OCI-LY7 (cell line): Measurements from ENCODE around the gene ZC3H11A. TPM values are rescaled to one million over a fixed set of nuclear protein-coding genes. Genes with fewer than 3 reads are reported as not detected.
"Not testable (repeated sequence)": the region's sequence is repeated elsewhere in the genome, so short reads cannot be mapped to it uniquely, and the experiment has no call there.

Source experiments
- BruUV-seq: library from RNA; stranded (reverse); fragments of 400-500 nt; replicated peaks from 2 replicates; lab custom pipeline; 2021; lab: Mats Ljungman, UMichigan
- CTCF ChIA-PET: fragments of 300-600 bp; sonication (Branson Sonifier 250); formaldehyde crosslinking; loops from one replicate; lab custom pipeline; 2022; ENCODE audit warnings: antibody characterized with exemption; ENCODE audit not compliant: unreplicated experiment; lab: Charles Lee
- POLR2A ChIA-PET: fragments of 300-600 bp; sonication (Branson Sonifier 250); formaldehyde crosslinking; loops from one replicate; lab custom pipeline; 2022; ENCODE audit warnings: antibody characterized with exemption; lab: Charles Lee
- DNase-seq: peaks from one replicate; pipeline ENCODE4 v3.0.0-alpha.2; 2015; ENCODE audit warnings: low spot score
- H2AFZ ChIP-seq: fragments of 200-600 bp; sonication (generic), shearing (Covaris generic); 2 replicates; pipeline ENCODE4 v1.6.1; 2014; ENCODE audit warnings: mild to moderate bottlenecking, antibody characterized with exemption, low read length, moderate library complexity
- H3K27ac ChIP-seq: fragments of 200-600 bp; sonication (generic); 2 replicates; pipeline ENCODE4 v1.5.1; 2014; ENCODE audit warnings: mixed run types, low read depth, mild to moderate bottlenecking, moderate library complexity, low read length, inconsistent platforms; ENCODE audit not compliant: poor library complexity, severe bottlenecking
- H3K36me3 ChIP-seq: fragments of 200-600 bp; sonication (generic); 2 replicates; pipeline ENCODE4 v1.6.1; 2014; ENCODE audit warnings: mild to moderate bottlenecking, antibody characterized with exemption, low read length, moderate library complexity, mixed read lengths; ENCODE audit not compliant: insufficient read depth
- H3K4me1 ChIP-seq: fragments of 200-600 bp; sonication (generic); 2 replicates; pipeline ENCODE4 v1.5.1; 2014; ENCODE audit warnings: mild to moderate bottlenecking, low read length; ENCODE audit not compliant: insufficient read depth, poor library complexity, severe bottlenecking
- H3K4me2 ChIP-seq: fragments of 200-600 bp; sonication (generic); 2 replicates; pipeline ENCODE4 v1.6.1; 2014; ENCODE audit warnings: mild to moderate bottlenecking, low read length
- H3K4me3 ChIP-seq: fragments of 200-600 bp; sonication (generic); 2 replicates; pipeline ENCODE4 v1.5.1; 2014; ENCODE audit warnings: mild to moderate bottlenecking, low read depth, low read length; ENCODE audit not compliant: poor library complexity, severe bottlenecking
- H3K79me2 ChIP-seq: fragments of 200-600 bp; sonication (generic); 2 replicates; pipeline ENCODE4 v1.6.1; 2016; ENCODE audit warnings: low read depth, mild to moderate bottlenecking, low read length, moderate library complexity, mixed read lengths; ENCODE audit not compliant: insufficient read depth
- H3K9me2 ChIP-seq: fragments of 200-600 bp; sonication (generic); 2 replicates; pipeline ENCODE4 v1.6.1; 2016; ENCODE audit warnings: mild to moderate bottlenecking, low read length, mixed read lengths; ENCODE audit not compliant: insufficient read depth
- H3K9me3 ChIP-seq: fragments of 200-600 bp; sonication (generic); 2 replicates; pipeline ENCODE4 v1.6.1; 2014; ENCODE audit warnings: mild to moderate bottlenecking, mixed run types, low read length, mixed read lengths
- H4K20me1 ChIP-seq: fragments of 200-600 bp; sonication (generic); 2 replicates; pipeline ENCODE4 v1.6.1; 2014; ENCODE audit warnings: mild to moderate bottlenecking, antibody characterized with exemption, low read length, moderate library complexity, mixed read lengths; ENCODE audit not compliant: insufficient read depth
- EZH2phosphoT487 ChIP-seq: fragments of 200-600 bp; sonication (generic); IDR thresholded peaks from 2 replicates; pipeline ENCODE4 v1.6.1; 2018; ENCODE audit warnings: low read depth, borderline replicate concordance, mild to moderate bottlenecking, mixed run types, antibody characterized with exemption, low read length, moderate library complexity, mixed read lengths
- intact Hi-C: fragments of 100-400 bp; cut with micrococcal nuclease; formaldehyde crosslinking; loops from one replicate; pipeline ENCODE4 v1.10.0; 2022; ENCODE audit not compliant: unreplicated experiment
- total RNA-seq, 2 experiments: library from RNA; depleted of rRNA in 1 of 2; stranded (reverse); fragments of >200 nt in 1 of 2; shearing (Covaris generic) in 1 of 2; gene quantifications; 2 replicates each; pipeline ENCODE4 v1.2.3, GENCODE V29; 2014 to 2022
- TF ChIP-seq, protein P1 (sequence below): fragments of 200-600 bp; sonication (generic); conservative IDR thresholded peaks from 2 replicates; pipeline ENCODE4 v1.5.1; 2014; ENCODE audit warnings: mild to moderate bottlenecking, antibody characterized with exemption, low read length, moderate library complexity, mixed read lengths

Gene ZC3H11A
- total RNA-seq, 2 experiments from 2014 or later = 113 to 143 TPM

DNA sequence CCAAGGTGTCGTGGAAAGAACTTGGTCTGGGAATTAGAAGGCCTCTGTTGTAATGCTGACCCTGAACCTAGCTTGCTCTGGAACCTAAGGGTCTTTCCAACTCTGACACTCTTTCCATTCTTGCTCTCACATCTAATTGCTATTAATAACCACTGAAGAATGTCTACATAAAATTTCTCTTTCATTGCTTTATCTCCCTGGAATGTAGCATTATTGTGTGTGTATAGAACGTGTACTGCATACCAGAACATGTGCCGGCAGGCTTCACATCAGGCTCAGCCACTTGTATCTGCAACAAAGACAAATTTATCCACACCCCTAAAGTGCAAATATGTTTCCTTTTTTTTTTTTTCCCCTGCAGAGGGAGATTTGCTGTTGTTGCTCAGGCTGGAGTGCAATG is 44.4 kb upstream of the ZC3H11A start:
- DNase-seq = no peak
- POLR2A ChIA-PET = interaction anchor here (0.6 to 8.9 kb wide), 5 partner anchors 10 to 386 kb away, joined by 3 to 84 read pairs (median 5); partner anchors contain the start of gene LAX1
- no peak overlapping the region; the same call in 1 of the 2 replicates for H2AFZ ChIP-seq
- TF ChIP-seq, protein P1, sequence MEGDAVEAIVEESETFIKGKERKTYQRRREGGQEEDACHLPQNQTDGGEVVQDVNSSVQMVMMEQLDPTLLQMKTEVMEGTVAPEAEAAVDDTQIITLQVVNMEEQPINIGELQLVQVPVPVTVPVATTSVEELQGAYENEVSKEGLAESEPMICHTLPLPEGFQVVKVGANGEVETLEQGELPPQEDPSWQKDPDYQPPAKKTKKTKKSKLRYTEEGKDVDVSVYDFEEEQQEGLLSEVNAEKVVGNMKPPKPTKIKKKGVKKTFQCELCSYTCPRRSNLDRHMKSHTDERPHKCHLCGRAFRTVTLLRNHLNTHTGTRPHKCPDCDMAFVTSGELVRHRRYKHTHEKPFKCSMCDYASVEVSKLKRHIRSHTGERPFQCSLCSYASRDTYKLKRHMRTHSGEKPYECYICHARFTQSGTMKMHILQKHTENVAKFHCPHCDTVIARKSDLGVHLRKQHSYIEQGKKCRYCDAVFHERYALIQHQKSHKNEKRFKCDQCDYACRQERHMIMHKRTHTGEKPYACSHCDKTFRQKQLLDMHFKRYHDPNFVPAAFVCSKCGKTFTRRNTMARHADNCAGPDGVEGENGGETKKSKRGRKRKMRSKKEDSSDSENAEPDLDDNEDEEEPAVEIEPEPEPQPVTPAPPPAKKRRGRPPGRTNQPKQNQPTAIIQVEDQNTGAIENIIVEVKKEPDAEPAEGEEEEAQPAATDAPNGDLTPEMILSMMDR = no peak
- no peak for TF ChIP-seq EZH2phosphoT487
- no peaks in the 10 kb centered on the region; the same call in 1 of the 2 replicates for H3K79me2 ChIP-seq
- H3K9me2 ChIP-seq = no peaks in the 10 kb centered on the region
- H3K4me1 ChIP-seq = peaks cover 52% of the 10 kb centered on the region
- no peak overlapping the region for H3K27ac ChIP-seq
- no peaks in the 10 kb centered on the region for H4K20me1 ChIP-seq
- no peaks in the 10 kb centered on the region for H3K9me3 ChIP-seq
- intact Hi-C loops = loop anchor here (5.0 kb wide), 1 partner anchor 454 kb away; no protein-coding TSS in a partner anchor
- CTCF ChIA-PET = no interaction called here
- H3K36me3 ChIP-seq = no peaks in the 10 kb centered on the region
- no peak overlapping the region for H3K4me3 ChIP-seq
- BruUV-seq = no TSS peak
- no peak overlapping the region for H3K4me2 ChIP-seq

DNA sequence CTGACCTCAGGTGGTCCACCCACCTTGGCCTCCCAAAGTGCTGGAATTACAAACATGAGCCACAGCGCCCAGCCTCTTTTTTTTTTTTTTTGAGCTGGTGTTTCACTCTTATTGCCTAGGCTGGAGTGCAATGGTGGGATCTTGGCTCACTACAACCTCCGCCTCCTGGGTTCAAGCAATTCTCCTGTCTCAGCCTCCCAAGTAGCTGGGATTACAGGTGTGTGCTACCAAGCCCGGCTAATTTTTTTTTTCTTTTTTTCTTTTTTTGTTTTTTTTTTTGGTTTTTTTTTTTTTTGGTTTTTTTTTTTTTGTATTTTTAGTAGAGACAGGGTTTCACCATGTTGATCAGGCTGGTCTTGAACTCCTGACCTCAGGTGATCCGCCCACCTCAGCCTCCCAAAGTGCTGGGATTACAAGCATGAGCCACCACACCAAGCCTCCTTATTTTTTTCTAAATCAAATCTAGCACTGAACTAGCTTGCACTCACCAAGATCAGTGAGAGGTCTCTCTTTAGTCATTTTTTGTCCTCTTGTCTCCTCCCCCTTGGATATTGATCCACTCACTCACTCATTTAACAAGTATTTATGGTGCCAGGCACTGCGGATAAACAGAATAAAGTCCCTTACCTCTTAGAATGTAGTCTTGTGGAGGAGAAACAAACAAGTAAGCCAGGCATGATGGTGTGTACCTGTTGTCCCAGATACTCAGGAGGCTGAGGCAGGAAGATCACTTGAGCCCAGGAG is 43.6 kb upstream of the ZC3H11A start:
- intact Hi-C loops = loop anchor here (5.0 kb wide), 1 partner anchor 454 kb away; no protein-coding TSS in a partner anchor
- BruUV-seq, H3K9me3 ChIP-seq, H4K20me1 ChIP-seq, DNase-seq, H2AFZ ChIP-seq, H3K9me2 ChIP-seq, H3K4me2 ChIP-seq, H3K36me3 ChIP-seq, H3K79me2 ChIP-seq, H3K4me3 ChIP-seq: not testable (repeated sequence)
- ChIA-PET CTCF (interaction anchor here (0.6 kb wide), 3 partner anchors 11 to 40 kb away, joined by 3 to 4 read pairs (median 3); no protein-coding TSS in a partner anchor), POLR2A (interaction anchor here (0.7 to 8.9 kb wide), 4 partner anchors 11 to 386 kb away, joined by 3 to 84 read pairs (median 38); partner anchors contain the start of gene LAX1)
- Histone ChIP-seq H3K4me1 (peaks cover 59% of the 10 kb centered on the region), H3K27ac (peak overlapping the region; percentile 98)

DNA sequence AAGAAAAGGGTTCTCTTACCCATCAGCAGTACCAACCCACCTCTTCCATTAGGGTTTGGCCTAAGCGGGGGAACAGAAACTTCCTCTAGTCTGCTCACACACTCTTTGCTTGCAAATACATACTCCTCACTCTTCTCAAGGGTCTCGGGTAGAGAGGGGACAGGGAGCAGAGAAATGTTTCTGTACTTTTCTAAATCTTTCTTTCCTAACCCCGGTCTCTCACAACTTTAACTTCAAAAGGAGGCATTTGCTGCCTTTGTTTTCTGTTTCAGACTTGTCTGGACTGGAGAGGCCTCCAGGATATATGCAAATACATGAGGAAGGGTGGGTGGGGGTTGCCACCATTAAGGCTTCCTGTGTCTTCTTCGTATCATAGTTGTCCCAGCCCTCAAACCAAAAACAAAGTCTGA is 41.0 kb upstream of the ZC3H11A start:
- peak overlapping the region; percentile 64; the same call in 1 of the 2 replicates for H2AFZ ChIP-seq
- ChIA-PET CTCF (no interaction called here), POLR2A (interaction anchor here (0.6 to 8.9 kb wide), 3 partner anchors 10 to 260 kb away, joined by 3 to 84 read pairs (median 70); partner anchors contain the start of genes LAX1 and OPTC)

More for the DNA sequence above, 41.0 kb upstream of the ZC3H11A start:
- H3K9me3 ChIP-seq = no peaks in the 10 kb centered on the region; the same call in 1 of the 2 replicates
- H4K20me1 ChIP-seq = no peaks in the 10 kb centered on the region
- no peaks in the 10 kb centered on the region; the same call in 1 of the 2 replicates for H3K79me2 ChIP-seq
- intact Hi-C loops = loop anchor here (1.0 to 5.0 kb wide), 2 partner anchors 11 to 457 kb away; partner anchors contain the start of gene LAX1
- H3K36me3 ChIP-seq = no peaks in the 10 kb centered on the region
- TF ChIP-seq, protein P1 = no peak
- TF ChIP-seq EZH2phosphoT487 = no peak
- H3K4me2 ChIP-seq = peak overlapping the region; percentile 81
- H3K9me2 ChIP-seq = no peaks in the 10 kb centered on the region
- H3K4me3 ChIP-seq = peak overlapping the region; percentile 57
- no TSS peak for BruUV-seq
- DNase-seq = peak; percentile 88
- H3K27ac ChIP-seq = peak overlapping the region; percentile 98
- H3K4me1 ChIP-seq = peaks cover 69% of the 10 kb centered on the region
